GM12878 (cell line): ENCODE data around the gene SIM2. TPM values are rescaled to one million over a fixed set of nuclear protein-coding genes. Genes with fewer than 3 reads are reported as not detected.

Source experiments
- ATAC-seq: fragments of 200-7000 bp; cut with Tn5 transposase; 3 replicates; pipeline ENCODE4 v1.9.1; 2020; ENCODE audit warnings: mild to moderate bottlenecking, moderate library complexity
- BruUV-seq: library from RNA; stranded (reverse); fragments of 400-500 nt; replicated peaks from 2 replicates; lab custom pipeline; 2021; lab: Mats Ljungman, UMichigan
- CTCF ChIA-PET: fragments of 300-600 bp; sonication (Branson Sonifier 250); formaldehyde crosslinking; extraction: SDS; loops from one replicate; lab custom pipeline; 2021; ENCODE audit warnings: inconsistent platforms; lab: Yijun Ruan, JAX
- POLR2A ChIA-PET: fragments of 350-600 bp; formaldehyde crosslinking; extraction: SDS; loops from one replicate; lab custom pipeline; 2021; ENCODE audit warnings: inconsistent platforms; lab: Charles Lee
- RAD21 ChIA-PET: fragments of 300-600 bp; sonication (Branson Sonifier 250); formaldehyde crosslinking; loops from one replicate; lab custom pipeline; 2023; ENCODE audit warnings: antibody characterized with exemption; ENCODE audit not compliant: unreplicated experiment; lab: Charles Lee
- SMC1A ChIA-PET: fragments of 300-600 bp; sonication (Branson Sonifier 250); formaldehyde crosslinking; loops from one replicate; lab custom pipeline; 2023; ENCODE audit not compliant: unreplicated experiment, uncharacterized antibody; lab: Charles Lee
- DNase-seq: peaks from one replicate; pipeline ENCODE4 v3.0.0-alpha.2; 2011; ENCODE audit warnings: low read depth, low spot score
- FAIRE-seq: peaks from 3 replicates; lab custom pipeline; 2011; peaks lifted over from hg19 to GRCh38; lab: Jason Lieb, UNC
- H2AFZ ChIP-seq: 2 replicates; pipeline ENCODE4 v1.6.0; 2011; ENCODE audit warnings: low read depth, low read length, control low read depth; ENCODE audit not compliant: control insufficient read depth
- H3K27ac ChIP-seq: 2 replicates; pipeline ENCODE4 v1.5.1; 2011; ENCODE audit warnings: control low read depth; ENCODE audit not compliant: control insufficient read depth, insufficient read depth
- H3K27me3 ChIP-seq, 2 experiments: replicated peaks in 1 of 2; 2 replicates each; pipeline versions ENCODE4 v1.6.0 to v1.6.1; 2011; ENCODE audit warnings: low read length in 1 of 2; ENCODE audit not compliant: control insufficient read depth in 2 of 2, insufficient read depth in 2 of 2
- H3K36me3 ChIP-seq, 2 experiments: 2 replicates each; pipeline ENCODE4 v1.5.1; 2011; ENCODE audit warnings: low read length in 1 of 2; ENCODE audit not compliant: control insufficient read depth in 2 of 2, insufficient read depth in 2 of 2
- H3K4me1 ChIP-seq: 2 replicates; pipeline ENCODE4 v1.6.1; 2011; ENCODE audit warnings: mild to moderate bottlenecking, low read length, moderate library complexity, mixed read lengths; ENCODE audit not compliant: control insufficient read depth, insufficient read depth
- H3K4me2 ChIP-seq: 2 replicates; pipeline ENCODE4 v1.6.0; 2011; ENCODE audit warnings: control low read depth; ENCODE audit not compliant: control insufficient read depth, insufficient read depth
- H3K4me3 ChIP-seq: fragments of 200-600 bp; sonication (generic); 2 replicates; pipeline ENCODE4 v1.5.1; 2016
- H3K79me2 ChIP-seq: 2 replicates; pipeline ENCODE4 v1.6.0; 2011; ENCODE audit warnings: low read length; ENCODE audit not compliant: control insufficient read depth, insufficient read depth
- H3K9ac ChIP-seq: 2 replicates; pipeline ENCODE4 v1.8.0; 2011; ENCODE audit warnings: low read length, control low read depth, mixed read lengths; ENCODE audit not compliant: control insufficient read depth, insufficient read depth
- H3K9me3 ChIP-seq: replicated peaks from 3 replicates; pipeline ENCODE4 v1.5.1; 2011; ENCODE audit warnings: mild to moderate bottlenecking, low read length; ENCODE audit not compliant: control insufficient read depth, insufficient read depth
- H4K20me1 ChIP-seq: 2 replicates; pipeline ENCODE4 v1.6.0; 2011; ENCODE audit not compliant: control insufficient read depth, insufficient read depth
- BMI1 ChIP-seq: fragments of 450-650 bp; IDR thresholded peaks from 2 replicates; pipeline ENCODE4 v1.6.1; 2016; ENCODE audit warnings: mild to moderate bottlenecking, moderate library complexity, borderline replicate concordance
- CHD1 ChIP-seq: IDR thresholded peaks from 2 replicates; pipeline ENCODE4 v1.6.1; 2012; ENCODE audit warnings: low read depth, low read length, improper control_type of control experiment
- NFXL1 ChIP-seq: fragments of 450-650 bp; IDR thresholded peaks from 2 replicates; pipeline ENCODE4 v1.6.1; 2017; ENCODE audit warnings: antibody characterized with exemption, mild to moderate bottlenecking, borderline replicate concordance
- RAD21 ChIP-seq: IDR thresholded peaks from 2 replicates; pipeline ENCODE4 v1.6.1; 2011; ENCODE audit warnings: mild to moderate bottlenecking, low read depth, low read length, moderate library complexity; ENCODE audit not compliant: insufficient read depth
- RBBP5 ChIP-seq: fragments of 200-600 bp; sonication (generic); conservative IDR thresholded peaks from 2 replicates; pipeline ENCODE4 v1.6.1; 2016
- SMAD5 ChIP-seq: IDR thresholded peaks from 2 replicates; pipeline ENCODE4 v1.6.1; 2016; ENCODE audit warnings: antibody characterized with exemption, low read depth
- SMARCA5 ChIP-seq: fragments of 450-650 bp; IDR thresholded peaks from 2 replicates; pipeline ENCODE4 v1.6.1; 2017; ENCODE audit warnings: mild to moderate bottlenecking
- SMC3 ChIP-seq: IDR thresholded peaks from 2 replicates; pipeline ENCODE4 v1.6.1; 2011; ENCODE audit warnings: low read length, improper control_type of control experiment, borderline replicate concordance
- SUZ12 ChIP-seq: fragments of 200-600 bp; sonication (generic); IDR thresholded peaks from one replicate; pipeline ENCODE4 v1.6.1; 2018; ENCODE audit warnings: antibody characterized with exemption, mild to moderate bottlenecking; ENCODE audit not compliant: unreplicated experiment
- WRNIP1 ChIP-seq: IDR thresholded peaks from 2 replicates; pipeline ENCODE4 v1.6.1; 2011; ENCODE audit warnings: low read depth, low read length, improper control_type of control experiment, borderline replicate concordance
- ZBED1 ChIP-seq: IDR thresholded peaks from 2 replicates; pipeline ENCODE4 v1.6.1; 2016; ENCODE audit warnings: borderline replicate concordance
- WGBS: methylation state at CpG from one replicate; pipeline ENCODE4 v1.1.6; 2016; ENCODE audit warnings: low lambda C conversion rate; ENCODE audit not compliant: insufficient replicate concordance, insufficient coverage; ENCODE audit errors: missing lambda C conversion rate; 5-methylcytosine and 5-hydroxymethylcytosine counted together
- in situ Hi-C: fragments of 300-500 bp; cut with MboI; formaldehyde crosslinking; loops from 9 replicates; pipeline ENCODE4 v1.14.3; 2018; ENCODE audit warnings: mixed read lengths
- intact Hi-C: fragments of 100-400 bp; cut with micrococcal nuclease; formaldehyde crosslinking; loops from one replicate; pipeline ENCODE4 v1.14.2; 2022; ENCODE audit not compliant: unreplicated experiment
- polyA plus RNA-seq, 11 experiments: library from polyadenylated mRNA; depleted of rRNA in 4 of 11; unstranded in 6 of 11; stranded (reverse) in 5 of 11; fragments of >200 nt; fragmentation: Nextera tagmentation in 4 of 11; fragmentation: Illumina TruSeq in 1 of 11; extraction: Ambion mirVana in 4 of 11; extraction: Trizol in 1 of 11; gene quantifications; 1 replicate in 1 of 11; 2 replicates in 10 of 11; pipeline versions ENCODE4 v1.2.1 to v1.2.3, GENCODE V29; 2011 to 2016; ENCODE audit warnings: inconsistent platforms in 2 of 11, missing spikeins in 2 of 11, low read depth in 1 of 11
- total RNA-seq, 4 experiments: library from RNA; depleted of rRNA in 3 of 4; stranded (reverse); fragments of >200 nt in 3 of 4; fragmentation: Illumina TruSeq in 1 of 4; extraction: Trizol in 1 of 4; gene quantifications; 2 replicates each; pipeline versions ENCODE4 v1.2.1 to v1.2.3, GENCODE V29; 2013 to 2021
- TF ChIP-seq, protein P1 (sequence below): IDR thresholded peaks from 2 replicates; pipeline ENCODE4 v1.6.1; 2012; ENCODE audit warnings: low read length, inconsistent platforms
- TF ChIP-seq, protein P2 (sequence below): fragments of 450-650 bp; IDR thresholded peaks from 2 replicates; pipeline ENCODE4 v1.6.1; 2017; ENCODE audit warnings: low read depth, mild to moderate bottlenecking, moderate library complexity
- TF ChIP-seq, protein P3 (sequence below): fragments of 450-650 bp; IDR thresholded peaks from 2 replicates; pipeline ENCODE4 v1.6.1; 2016; ENCODE audit warnings: mild to moderate bottlenecking, moderate library complexity, borderline replicate concordance

The SIM2 gene
- total and polyA plus RNA-seq, 10 of the 15 experiments (the other 5 are each of a cell fraction or from before 2014, with no cell fraction given): 0.02 to 0.15 (median 0.05) TPM; not detected in 7

DNA sequence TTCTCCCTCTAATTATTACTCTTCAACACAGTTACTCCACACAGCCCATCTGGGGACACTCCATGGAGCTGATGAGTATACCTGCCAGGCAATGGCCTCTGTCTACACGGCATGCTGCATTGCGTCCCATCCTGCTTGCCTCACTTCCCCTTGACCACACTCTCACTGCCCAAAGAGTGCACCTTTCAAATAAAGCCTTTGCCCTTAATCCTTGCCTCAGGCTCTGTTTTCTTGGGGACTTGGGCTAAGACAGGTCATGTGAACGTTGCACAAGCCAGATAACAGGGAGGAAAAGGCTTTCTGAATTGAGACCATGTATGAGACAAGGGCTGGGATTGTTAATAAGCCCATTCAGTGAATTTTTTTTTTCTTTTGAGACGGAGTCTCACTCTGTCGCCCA is 40.0 kb upstream of the SIM2 start (continued):
- TF ChIP-seq WRNIP1 (no peak), ZBED1 (no peak), SMC3 (no peak), BMI1 (no peak), SMAD5 (no peak)
- TF ChIP-seq, protein P1, sequence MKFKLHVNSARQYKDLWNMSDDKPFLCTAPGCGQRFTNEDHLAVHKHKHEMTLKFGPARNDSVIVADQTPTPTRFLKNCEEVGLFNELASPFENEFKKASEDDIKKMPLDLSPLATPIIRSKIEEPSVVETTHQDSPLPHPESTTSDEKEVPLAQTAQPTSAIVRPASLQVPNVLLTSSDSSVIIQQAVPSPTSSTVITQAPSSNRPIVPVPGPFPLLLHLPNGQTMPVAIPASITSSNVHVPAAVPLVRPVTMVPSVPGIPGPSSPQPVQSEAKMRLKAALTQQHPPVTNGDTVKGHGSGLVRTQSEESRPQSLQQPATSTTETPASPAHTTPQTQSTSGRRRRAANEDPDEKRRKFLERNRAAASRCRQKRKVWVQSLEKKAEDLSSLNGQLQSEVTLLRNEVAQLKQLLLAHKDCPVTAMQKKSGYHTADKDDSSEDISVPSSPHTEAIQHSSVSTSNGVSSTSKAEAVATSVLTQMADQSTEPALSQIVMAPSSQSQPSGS: no peak
- TF ChIP-seq, all 136 proteins: peak for 0

DNA sequence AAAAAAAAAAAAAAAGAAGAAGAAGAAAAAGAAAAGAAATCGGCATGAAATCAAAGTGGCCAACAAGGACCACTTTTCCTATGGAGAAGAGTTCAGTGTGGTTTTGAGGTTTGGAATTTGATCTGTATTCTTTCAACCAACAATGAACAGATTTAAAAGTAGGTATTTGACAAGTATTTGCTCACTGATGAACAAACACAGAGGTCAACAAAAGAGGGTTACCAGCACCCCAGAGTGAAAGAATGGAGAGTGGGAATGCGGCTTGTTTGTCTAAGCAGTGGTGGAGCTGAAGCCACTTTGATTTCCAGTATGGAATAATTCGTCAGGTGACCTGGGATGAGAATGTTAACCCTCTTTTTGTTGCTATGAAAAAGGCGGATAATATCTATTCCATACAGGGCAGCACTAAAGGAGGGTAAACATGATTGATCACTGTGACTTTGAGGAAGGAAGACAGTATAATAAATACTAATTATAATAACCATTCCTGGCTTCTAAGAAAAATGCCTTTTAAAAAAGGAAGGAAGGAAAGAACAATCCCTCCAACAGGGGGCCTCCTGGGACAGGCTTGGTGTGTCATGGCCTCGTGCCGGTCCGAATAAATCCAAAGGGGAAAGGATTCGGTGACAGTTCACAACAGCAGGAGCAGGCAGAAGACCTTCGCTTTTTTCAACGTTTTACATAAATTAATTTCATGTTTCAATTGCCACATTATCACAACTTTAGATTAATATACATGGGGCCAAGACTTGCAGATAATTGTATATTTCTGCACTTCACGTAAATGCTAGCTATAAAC is 37.2 kb upstream of the SIM2 start:
- Histone ChIP-seq H3K27me3 (peaks cover 0 to 3% of the 10 kb centered on the region in 2 experiments; a peak in 1 of 4 replicates), H3K36me3 (no peaks in the 10 kb centered on the region), H4K20me1 (no peaks in the 10 kb centered on the region), H3K79me2 (no peaks in the 10 kb centered on the region), H3K9ac (no peak overlapping the region), H3K4me1 (no peaks in the 10 kb centered on the region), H3K27ac (no peak overlapping the region), H3K4me2 (no peak overlapping the region), H3K9me3 (no peaks in the 10 kb centered on the region), H2AFZ (no peak overlapping the region), H3K4me3 (no peak overlapping the region)
- 66% methylated on average over 11 of the region's 11 CpGs for WGBS
- SMC1A ChIA-PET: no interaction called here
- POLR2A ChIA-PET: no interaction called here
- BruUV-seq: no TSS peak
- intact Hi-C loops: no loop called here
- in situ Hi-C loops: no loop called here
- DNase-seq (no peak), FAIRE-seq (no peak), ATAC-seq (no peak)
- RAD21 ChIA-PET: no interaction called here
- CTCF ChIA-PET: interaction anchor here (0.7 to 3.7 kb wide), 2 partner anchors 31 to 265 kb away, joined by 3 to 13 read pairs; no protein-coding TSS in a partner anchor
- TF ChIP-seq RAD21 (no peak), NFXL1 (no peak), SMARCA5 (no peak), CHD1 (no peak), SUZ12 (no peak), RBBP5 (no peak)
- TF ChIP-seq, protein P2, sequence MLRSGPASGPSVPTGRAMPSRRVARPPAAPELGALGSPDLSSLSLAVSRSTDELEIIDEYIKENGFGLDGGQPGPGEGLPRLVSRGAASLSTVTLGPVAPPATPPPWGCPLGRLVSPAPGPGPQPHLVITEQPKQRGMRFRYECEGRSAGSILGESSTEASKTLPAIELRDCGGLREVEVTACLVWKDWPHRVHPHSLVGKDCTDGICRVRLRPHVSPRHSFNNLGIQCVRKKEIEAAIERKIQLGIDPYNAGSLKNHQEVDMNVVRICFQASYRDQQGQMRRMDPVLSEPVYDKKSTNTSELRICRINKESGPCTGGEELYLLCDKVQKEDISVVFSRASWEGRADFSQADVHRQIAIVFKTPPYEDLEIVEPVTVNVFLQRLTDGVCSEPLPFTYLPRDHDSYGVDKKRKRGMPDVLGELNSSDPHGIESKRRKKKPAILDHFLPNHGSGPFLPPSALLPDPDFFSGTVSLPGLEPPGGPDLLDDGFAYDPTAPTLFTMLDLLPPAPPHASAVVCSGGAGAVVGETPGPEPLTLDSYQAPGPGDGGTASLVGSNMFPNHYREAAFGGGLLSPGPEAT: no peak
- TF ChIP-seq, protein P3, sequence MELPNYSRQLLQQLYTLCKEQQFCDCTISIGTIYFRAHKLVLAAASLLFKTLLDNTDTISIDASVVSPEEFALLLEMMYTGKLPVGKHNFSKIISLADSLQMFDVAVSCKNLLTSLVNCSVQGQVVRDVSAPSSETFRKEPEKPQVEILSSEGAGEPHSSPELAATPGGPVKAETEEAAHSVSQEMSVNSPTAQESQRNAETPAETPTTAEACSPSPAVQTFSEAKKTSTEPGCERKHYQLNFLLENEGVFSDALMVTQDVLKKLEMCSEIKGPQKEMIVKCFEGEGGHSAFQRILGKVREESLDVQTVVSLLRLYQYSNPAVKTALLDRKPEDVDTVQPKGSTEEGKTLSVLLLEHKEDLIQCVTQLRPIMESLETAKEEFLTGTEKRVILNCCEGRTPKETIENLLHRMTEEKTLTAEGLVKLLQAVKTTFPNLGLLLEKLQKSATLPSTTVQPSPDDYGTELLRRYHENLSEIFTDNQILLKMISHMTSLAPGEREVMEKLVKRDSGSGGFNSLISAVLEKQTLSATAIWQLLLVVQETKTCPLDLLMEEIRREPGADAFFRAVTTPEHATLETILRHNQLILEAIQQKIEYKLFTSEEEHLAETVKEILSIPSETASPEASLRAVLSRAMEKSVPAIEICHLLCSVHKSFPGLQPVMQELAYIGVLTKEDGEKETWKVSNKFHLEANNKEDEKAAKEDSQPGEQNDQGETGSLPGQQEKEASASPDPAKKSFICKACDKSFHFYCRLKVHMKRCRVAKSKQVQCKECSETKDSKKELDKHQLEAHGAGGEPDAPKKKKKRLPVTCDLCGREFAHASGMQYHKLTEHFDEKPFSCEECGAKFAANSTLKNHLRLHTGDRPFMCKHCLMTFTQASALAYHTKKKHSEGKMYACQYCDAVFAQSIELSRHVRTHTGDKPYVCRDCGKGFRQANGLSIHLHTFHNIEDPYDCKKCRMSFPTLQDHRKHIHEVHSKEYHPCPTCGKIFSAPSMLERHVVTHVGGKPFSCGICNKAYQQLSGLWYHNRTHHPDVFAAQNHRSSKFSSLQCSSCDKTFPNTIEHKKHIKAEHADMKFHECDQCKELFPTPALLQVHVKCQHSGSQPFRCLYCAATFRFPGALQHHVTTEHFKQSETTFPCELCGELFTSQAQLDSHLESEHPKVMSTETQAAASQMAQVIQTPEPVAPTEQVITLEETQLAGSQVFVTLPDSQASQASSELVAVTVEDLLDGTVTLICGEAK: no peak
